B cell (primary cell): ENCODE measurements around the gene MYLK2.
A peak's percentile ranks its signal among the peaks of the same experiment; 100 is the strongest.

Experiments
- CTCF ChIP-seq: fragments of 200-600 bp; IDR thresholded peaks from one replicate; pipeline ENCODE4 v1.8.0; 2022; ENCODE audit warnings: antibody characterized with exemption, mild to moderate bottlenecking
- EZH2 ChIP-seq: IDR thresholded peaks from 2 replicates; pipeline ENCODE4 v1.6.1; 2012; ENCODE audit warnings: borderline replicate concordance, low read depth, mild to moderate bottlenecking, moderate library complexity, low read length; ENCODE audit not compliant: insufficient read depth, poor library complexity, severe bottlenecking

GRCh38 chr20:31846793-31847138 lies 27.6 kb downstream of the MYLK2 start:
- TF ChIP-seq EZH2 (no peak), CTCF (peak; percentile 56)
